Right ventricle myocardium superior (tissue), 1 donor: ENCODE data around the gene FAM170B. TPM values are rescaled to one million over a fixed set of nuclear protein-coding genes. Genes with fewer than 3 reads are reported as not detected.

Source experiments
- ATAC-seq: fragments of 200-7000 bp; cut with Tn5 transposase; one replicate; pipeline ENCODE4 v1.9.1; 2020; ENCODE audit warnings: mild to moderate bottlenecking; ENCODE audit not compliant: poor library complexity
- DNase-seq: peaks from one replicate; pipeline ENCODE4 v3.0.0-alpha.2; 2020
- intact Hi-C: fragments of 100-400 bp; cut with DNase I; formaldehyde crosslinking; loops from one replicate; pipeline ENCODE4 v1.11.2; 2022
- total RNA-seq: library from RNA; stranded (reverse); fragmentation: NEBNext Ultra II Directional; extraction: Animal tissue kit (Norgen Biotek cat#: 25700); gene quantifications from one replicate; pipeline ENCODE4 v1.2.1, GENCODE V29; 2021
- donor health status: DM: no; HTN: yes; CAD: no; lungs with severe emphysema.

FAM170B gene
- total RNA-seq, 1 donor from 2014 or later = not detected

GRCh38 chr10:49138361-49138891 is 4.6 kb upstream of the FAM170B start:
- DNase-seq = peak; percentile 72
- ATAC-seq = peak; percentile 71

DNA sequence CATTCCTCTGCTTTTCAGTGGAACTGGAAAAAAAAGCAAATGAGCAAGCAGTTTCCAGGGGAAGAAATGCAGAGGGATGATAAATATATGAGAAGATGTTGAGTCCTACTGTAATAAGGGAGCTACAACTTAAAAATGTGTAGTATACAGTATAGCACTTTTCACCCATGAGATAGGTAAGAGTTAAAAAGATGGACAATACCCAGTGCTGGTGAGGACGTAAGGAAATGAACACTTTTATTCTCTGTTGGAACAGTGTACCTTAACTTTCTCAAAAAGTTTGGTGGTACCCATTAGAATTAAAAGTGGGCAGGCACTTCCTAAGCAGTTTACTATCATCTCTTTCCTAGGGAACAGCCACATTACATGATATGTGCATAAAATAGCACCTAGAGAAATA is 2.7 kb upstream of the FAM170B start:
- ATAC-seq = no peak
- intact Hi-C loops = no loop called here
- no peak for DNase-seq

More at GRCh38 chr10:49138361-49138891, 4.6 kb upstream of the FAM170B start:
- intact Hi-C loops = no loop called here

- ATAC-seq (peak; percentile 42), DNase-seq (no peak)
- intact Hi-C loops = no loop called here
Observed at GRCh38 chr10:49135575-49136313, 1.9 kb upstream of the FAM170B start.

DNA sequence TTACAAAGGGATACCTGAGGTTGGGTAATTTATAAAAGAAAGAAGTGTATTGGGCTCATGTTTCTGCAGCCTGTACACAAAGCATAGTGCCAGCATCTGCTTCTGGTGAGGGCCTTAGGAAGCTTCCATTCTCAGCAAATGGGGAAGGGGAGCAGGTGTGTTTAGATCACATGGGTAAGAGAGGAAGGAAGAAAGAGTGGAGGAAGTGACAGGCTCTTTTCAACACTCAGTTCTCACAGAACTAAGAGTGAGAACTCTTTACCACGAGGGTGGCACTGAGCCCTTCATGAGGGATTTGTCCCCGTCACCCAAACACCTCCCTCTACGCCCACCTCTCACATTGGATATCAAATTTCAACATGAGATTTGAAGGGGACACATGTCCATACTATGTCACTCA is 506 bp upstream of the FAM170B start:
- intact Hi-C loops = no loop called here
- DNase-seq (no peak), ATAC-seq (no peak)

GRCh38 chr10:49132362-49132737 is 1.5 kb downstream of the FAM170B start:
- intact Hi-C loops = no loop called here
- ATAC-seq = no peak
- DNase-seq = no peak

DNA sequence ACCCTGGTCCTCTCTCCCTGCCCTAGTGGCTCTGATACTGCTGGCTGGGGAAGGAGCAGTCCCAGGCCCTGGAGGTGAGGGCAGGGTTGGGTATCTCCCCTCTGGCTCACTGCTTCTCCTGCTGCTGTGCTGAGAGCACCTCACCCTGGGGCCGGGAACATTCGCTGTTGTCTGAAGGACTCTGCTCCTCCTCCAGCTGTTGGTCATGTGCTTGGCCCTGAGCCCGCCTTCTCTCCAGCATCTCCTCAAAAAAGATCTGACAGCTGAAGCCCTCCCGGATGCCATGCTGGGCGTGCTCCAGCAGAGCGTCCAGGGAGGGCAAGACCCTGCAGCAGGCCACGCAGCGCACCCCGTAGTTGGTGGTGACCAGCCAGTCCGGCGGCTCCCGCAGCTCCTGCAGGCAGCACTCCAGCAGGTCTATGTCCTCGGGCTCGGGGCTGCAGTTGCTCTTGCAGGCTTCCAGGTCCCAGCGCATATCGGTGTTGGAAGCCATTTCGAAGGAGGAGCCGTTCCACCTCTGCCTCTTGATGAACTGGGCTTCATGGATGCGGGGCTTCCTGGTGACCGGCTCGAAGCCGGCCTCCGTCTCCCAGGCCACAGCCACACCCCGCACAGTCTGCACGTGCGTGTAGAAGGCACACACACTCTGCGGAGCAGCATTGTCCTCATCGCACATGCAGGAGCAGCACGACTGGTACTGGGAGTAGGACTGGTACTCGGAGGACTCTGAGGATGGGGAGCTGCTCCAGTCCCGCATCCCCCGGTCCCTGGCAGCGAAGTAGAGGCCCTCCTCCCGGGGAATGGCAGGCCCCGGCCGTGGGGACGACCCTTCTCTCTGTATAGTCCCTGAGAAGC is 2.1 kb downstream of the FAM170B start:
- intact Hi-C loops = no loop called here
- DNase-seq (no peak), ATAC-seq (peak; percentile 55)

DNA sequence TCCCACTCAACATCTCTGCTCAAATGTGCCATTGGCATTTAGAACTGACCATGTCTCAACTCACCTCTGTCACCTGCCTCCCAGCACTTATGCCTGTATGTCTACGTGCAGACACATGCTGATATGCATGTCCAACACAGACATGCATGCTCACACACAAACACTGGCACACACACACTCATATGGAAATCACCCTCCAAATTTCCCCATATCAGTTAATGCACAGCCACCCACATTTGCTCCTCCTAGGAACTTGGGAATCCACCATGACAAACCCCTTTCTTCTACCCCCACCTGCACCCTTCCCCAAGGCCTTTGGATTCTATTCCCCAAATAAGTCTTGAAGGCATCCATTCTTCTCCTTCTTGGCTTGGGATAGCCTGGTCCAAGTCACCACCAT is 4.4 kb downstream of the FAM170B start:
- ATAC-seq = no peak
- no peak for DNase-seq
- intact Hi-C loops = no loop called here

DNA sequence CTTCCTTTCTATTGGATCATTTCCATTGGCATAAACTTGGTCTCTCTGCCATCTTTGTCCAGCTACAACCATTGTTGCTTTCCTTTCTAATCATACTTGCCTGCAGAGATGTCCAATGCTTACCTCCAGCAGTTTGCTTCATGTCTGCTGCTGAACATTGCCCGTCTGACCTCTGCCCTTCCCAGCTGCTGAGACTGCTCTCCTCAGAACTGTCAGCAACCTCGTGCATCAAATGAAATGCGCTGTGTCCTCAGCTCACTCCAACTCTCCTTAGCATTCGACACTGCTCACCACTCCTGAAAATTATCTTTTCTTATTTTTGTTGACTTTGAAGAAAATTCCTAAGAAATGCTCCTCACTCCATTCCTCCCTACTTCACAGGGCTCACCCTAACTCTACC is 5.0 kb downstream of the FAM170B start:
- DNase-seq (no peak), ATAC-seq (no peak)

GRCh38 chr10:49123981-49124950 is 9.6 kb downstream of the FAM170B start:
- no peak for DNase-seq
- intact Hi-C loops = no loop called here
- ATAC-seq = no peak

More for the DNA sequence above, 5.0 kb downstream of the FAM170B start:
- intact Hi-C loops = no loop called here

DNA sequence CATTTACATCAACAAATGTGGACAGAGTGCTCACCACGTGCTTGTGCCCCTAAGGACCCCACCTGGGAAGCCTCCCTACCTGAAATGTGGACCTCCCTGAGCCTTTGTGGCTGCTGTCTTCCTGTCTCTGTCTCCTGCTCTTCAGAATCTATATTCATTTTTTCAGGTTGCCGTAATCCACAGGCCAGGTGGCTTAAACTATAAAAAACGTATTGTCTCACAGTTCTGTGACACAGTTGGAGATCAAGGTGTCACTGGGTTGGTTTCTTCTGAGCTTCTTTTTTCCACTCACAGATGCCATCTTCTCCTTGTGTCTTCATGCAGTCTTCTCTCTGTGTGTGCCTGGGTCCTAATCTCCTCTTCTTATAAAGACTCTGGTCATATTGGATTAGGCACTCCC is 12.9 kb downstream of the FAM170B start:
- intact Hi-C loops = no loop called here
- ATAC-seq = no peak
- DNase-seq = no peak

- no peak for ATAC-seq
- intact Hi-C loops = loop anchor here (10.0 kb wide), 1 partner anchor 115 kb away; no protein-coding TSS in a partner anchor
- DNase-seq = no peak
Observed at GRCh38 chr10:49119746-49120145, 14.1 kb downstream of the FAM170B start.

DNA sequence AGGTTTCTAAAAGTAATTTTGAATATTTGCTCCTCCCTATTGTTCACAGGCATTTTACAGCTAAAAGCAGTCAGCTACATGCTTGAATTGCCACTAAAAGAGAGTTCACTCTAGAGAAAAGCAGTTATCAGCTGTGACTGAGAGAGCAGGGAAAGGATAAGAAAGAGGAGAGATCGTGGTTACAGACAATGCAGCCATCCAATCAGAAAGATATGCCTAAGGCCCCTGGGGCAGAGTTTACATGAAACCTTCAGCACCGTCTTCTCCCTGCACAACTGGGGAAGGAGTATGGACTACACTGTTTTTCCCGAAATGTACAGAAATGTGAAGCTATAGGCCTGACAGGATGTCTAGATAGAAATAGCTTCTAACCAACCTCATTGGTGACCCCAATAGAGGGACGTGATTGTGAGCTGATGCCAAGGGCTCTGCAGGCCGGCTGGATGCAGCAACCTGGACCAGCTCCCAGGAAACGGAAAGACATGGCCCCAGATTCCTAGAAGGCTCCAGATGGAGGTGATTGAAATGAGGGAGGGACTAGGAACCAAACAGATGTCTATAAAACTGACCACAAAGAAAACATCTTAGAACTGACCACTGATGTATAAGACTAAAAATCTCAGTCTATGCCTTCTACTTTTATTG is 15.3 kb downstream of the FAM170B start:
- ATAC-seq = no peak
- DNase-seq = no peak
- intact Hi-C loops = loop anchor here (10.0 kb wide), 1 partner anchor 114 kb away; no protein-coding TSS in a partner anchor

- intact Hi-C loops = loop anchor here (10.0 kb wide), 1 partner anchor 113 kb away; no protein-coding TSS in a partner anchor
- DNase-seq (no peak), ATAC-seq (no peak)
Observed at GRCh38 chr10:49117376-49118070, 16.3 kb downstream of the FAM170B start.

GRCh38 chr10:49116509-49117375 is 17.1 kb downstream of the FAM170B start:
- intact Hi-C loops = loop anchor here (10.0 kb wide), 1 partner anchor 112 kb away; no protein-coding TSS in a partner anchor
- DNase-seq (no peak), ATAC-seq (no peak)

- no peak for ATAC-seq
- DNase-seq = no peak
- intact Hi-C loops = loop anchor here (10.0 kb wide), 1 partner anchor 111 kb away; no protein-coding TSS in a partner anchor
Observed at GRCh38 chr10:49115796-49116508, 17.9 kb downstream of the FAM170B start.
